Activated naive CD8-positive, alpha-beta T cell treated with anti-CD3 and anti-CD28 coated beads for 36 hours (primary cell): ENCODE results near the gene CDC27. TPM values are rescaled to one million over a fixed set of nuclear protein-coding genes. Genes with fewer than 3 reads are reported as not detected.
A peak's percentile ranks its signal among the peaks of the same experiment; 100 is the strongest.
"Not testable (repeated sequence)": the region's sequence is repeated elsewhere in the genome, so short reads cannot be mapped to it uniquely, and the experiment has no call there.

Experiments
- DNase-seq: peaks from one replicate; pipeline ENCODE4 v3.0.0; 2021
- H3K27ac Mint-ChIP-seq: one replicate; pipeline ENCODE4 v1.8.0; 2022; ENCODE audit warnings: mild to moderate bottlenecking, moderate library complexity, mixed read lengths
- H3K27me3 Mint-ChIP-seq: one replicate; pipeline ENCODE4 v1.8.0; 2022; ENCODE audit warnings: mild to moderate bottlenecking, mixed read lengths
- H3K36me3 Mint-ChIP-seq: one replicate; pipeline ENCODE4 v1.8.0; 2021; ENCODE audit warnings: mild to moderate bottlenecking, mixed read lengths
- H3K4me1 Mint-ChIP-seq: one replicate; pipeline ENCODE4 v1.8.0; 2021; ENCODE audit warnings: mixed read lengths
- H3K4me3 Mint-ChIP-seq: one replicate; pipeline ENCODE4 v1.8.0; 2022; ENCODE audit warnings: mild to moderate bottlenecking, moderate library complexity, mixed read lengths
- H3K9me3 Mint-ChIP-seq: one replicate; pipeline ENCODE4 v1.8.0; 2022; ENCODE audit warnings: mixed read lengths
- total RNA-seq, 2 experiments: library from RNA; stranded (reverse); gene quantifications; one replicate each; pipeline ENCODE4 v1.2.3, GENCODE V29; 2021

The CDC27 gene
- total RNA-seq, 2 experiments from 2014 or later = 124 to 128 TPM

DNA sequence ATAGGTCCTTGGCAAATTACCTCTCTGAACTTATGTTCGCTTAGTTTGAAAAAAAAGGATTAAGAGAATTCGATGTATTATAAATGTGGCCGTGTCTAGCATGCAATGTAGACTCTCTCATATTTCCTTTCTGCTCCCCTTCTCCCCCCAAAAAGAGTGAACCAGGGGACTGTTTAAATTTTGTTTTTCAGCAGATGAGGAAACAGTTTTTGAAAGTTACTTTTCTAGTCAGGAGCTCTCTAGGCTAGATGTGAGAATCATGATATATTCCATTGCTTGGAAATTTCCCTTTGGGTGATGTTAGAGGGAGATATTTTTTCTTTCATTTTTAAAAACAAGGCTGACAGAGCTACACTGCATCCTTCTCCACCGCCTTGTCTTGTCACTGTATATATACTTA is 1.1 kb upstream of the CDC27 start:
- Mint-ChIP-seq H3K9me3 (no peaks in the 10 kb centered on the region), H3K4me3 (peak overlapping the region; percentile 96), H3K27ac (no peak overlapping the region), H3K36me3 (peaks cover 10% of the 10 kb centered on the region), H3K27me3 (no peaks in the 10 kb centered on the region), H3K4me1 (peaks cover 25% of the 10 kb centered on the region)
- no peak for DNase-seq

DNA sequence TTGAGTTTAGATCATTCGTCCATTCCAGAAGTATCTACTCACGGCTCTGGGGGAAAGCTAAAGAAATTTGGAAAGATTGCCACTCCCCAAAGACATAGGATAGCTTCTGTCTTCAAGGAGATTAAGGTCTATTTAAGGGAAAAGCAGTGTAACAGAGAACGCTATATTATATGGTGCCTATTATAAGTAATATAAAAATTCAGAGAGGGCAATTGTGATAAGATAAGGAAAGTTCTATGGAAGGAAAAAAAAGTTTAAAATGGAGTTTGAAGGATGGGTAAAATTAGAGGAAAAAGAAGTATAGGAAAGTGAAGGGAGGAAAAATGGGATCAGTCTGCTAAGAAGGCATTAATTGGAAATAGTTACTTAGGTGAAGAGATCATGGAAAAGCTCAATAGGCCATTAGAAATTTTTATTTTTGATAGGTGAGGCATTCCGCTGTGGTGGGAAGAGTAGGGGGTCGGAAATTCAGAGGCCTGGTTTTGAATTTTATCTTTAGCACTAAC is 690 bp upstream of the CDC27 start:
- H3K9me3 Mint-ChIP-seq = no peaks in the 10 kb centered on the region
- DNase-seq = no peak
- H3K36me3 Mint-ChIP-seq = peaks cover 10% of the 10 kb centered on the region
- no peaks in the 10 kb centered on the region for H3K27me3 Mint-ChIP-seq
- peaks cover 26% of the 10 kb centered on the region for H3K4me1 Mint-ChIP-seq
- peak overlapping the region; percentile 93 for H3K27ac Mint-ChIP-seq
- peak overlapping the region; percentile 96 for H3K4me3 Mint-ChIP-seq

DNA sequence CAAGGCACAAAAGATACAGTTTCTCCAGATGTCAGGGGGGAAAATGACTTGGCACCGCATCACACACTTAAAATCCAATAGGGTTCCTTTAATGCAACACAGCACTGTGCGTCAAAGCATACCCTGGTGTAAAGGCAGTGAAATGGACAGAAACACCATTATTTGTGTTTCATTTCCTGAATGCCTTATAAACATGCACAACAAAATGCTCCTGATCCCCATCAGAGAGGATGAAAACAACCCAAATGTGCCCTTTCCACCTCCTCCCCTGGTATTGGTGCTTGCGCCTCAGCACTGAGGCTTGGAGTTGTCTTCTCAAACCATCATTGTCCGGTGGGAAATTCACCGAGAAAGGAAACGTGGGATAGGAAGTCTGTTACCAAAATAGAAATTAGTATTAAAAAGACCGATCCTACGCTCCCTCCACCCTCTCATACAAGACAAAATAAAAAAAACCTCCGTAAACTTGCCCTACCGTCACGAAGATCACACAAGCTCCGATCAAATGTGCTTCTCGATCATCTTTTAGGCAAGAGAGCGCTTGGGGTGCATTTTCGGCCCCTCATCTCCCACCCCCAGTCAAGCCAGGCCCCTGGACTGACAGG is 722 bp downstream of the CDC27 start:
- peak; percentile 8 for DNase-seq
- H3K4me3 Mint-ChIP-seq = peak overlapping the region; percentile 96
- H3K27ac Mint-ChIP-seq = peak overlapping the region; percentile 93
- no peaks in the 10 kb centered on the region for H3K27me3 Mint-ChIP-seq
- peaks cover 31% of the 10 kb centered on the region for H3K4me1 Mint-ChIP-seq
- no peaks in the 10 kb centered on the region for H3K9me3 Mint-ChIP-seq
- H3K36me3 Mint-ChIP-seq = peaks cover 10% of the 10 kb centered on the region

DNA sequence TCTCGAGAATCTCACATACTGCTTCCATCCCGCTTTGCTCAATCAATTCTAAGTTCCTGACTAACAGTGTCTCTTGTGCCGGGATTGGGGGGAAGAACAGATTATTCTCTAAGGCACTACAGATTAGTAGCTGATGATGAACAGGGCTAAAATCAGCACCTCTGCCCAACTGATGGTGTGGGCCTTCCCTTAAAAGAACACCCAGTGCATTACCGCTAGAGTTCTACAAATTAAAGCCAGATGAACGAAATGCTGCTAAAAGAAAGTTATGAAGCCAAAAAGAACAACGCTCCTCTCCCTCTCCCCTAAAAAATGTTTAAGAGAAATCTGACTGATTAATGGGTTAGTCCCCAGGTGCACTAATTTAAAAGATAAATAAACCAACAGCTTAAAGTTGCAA is 4.4 kb downstream of the CDC27 start:
- Mint-ChIP-seq H3K27me3 (no peaks in the 10 kb centered on the region), H3K9me3 (no peaks in the 10 kb centered on the region), H3K4me1 (peaks cover 41% of the 10 kb centered on the region), H3K27ac (no peak overlapping the region), H3K36me3 (peaks cover 16% of the 10 kb centered on the region), H3K4me3 (no peak overlapping the region)
- no peak for DNase-seq

DNA sequence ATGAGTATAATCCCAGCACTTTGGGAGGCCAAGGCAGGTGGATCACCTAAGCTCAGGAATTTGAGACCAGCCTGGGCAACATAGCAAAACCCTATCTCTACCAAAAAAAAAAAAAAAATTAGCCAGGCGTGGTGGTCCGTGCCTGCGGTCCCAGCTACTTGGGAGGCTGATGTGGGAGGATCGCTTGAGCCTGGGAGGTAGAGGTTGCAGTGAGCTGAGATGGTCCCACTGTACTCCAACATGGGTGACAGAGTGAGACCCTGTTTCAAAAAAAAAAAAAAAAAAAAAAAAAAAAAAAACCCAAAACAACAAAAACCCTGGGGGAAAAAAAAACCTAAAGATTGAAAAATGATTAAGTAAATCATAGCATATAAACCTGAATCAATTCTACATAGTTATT is 8.1 kb downstream of the CDC27 start:
- H3K36me3 Mint-ChIP-seq = peaks cover 22% of the 10 kb centered on the region
- not testable (repeated sequence) for H3K4me3 Mint-ChIP-seq, DNase-seq, H3K27ac Mint-ChIP-seq, H3K27me3 Mint-ChIP-seq, H3K9me3 Mint-ChIP-seq
- H3K4me1 Mint-ChIP-seq = peaks cover 42% of the 10 kb centered on the region

DNA sequence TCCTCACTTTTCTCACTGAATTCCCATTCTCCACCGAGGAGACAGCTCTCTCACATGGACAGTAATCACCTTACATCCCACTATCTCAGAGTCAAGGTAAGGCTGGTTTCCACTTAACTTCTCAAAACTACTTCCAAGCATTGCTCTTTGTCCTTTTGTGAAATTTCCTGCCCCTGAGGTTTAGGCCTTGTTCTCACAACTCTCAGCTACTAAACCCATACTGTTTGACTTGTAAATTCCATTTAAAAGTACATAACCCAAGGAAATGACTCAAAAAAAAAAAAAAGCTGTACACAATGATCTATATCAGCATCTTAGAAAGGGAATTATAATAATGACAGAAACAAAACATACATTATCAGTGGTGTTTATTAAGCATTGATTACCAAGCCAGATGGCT is 8.8 kb downstream of the CDC27 start:
- H3K4me1 Mint-ChIP-seq = peaks cover 40% of the 10 kb centered on the region
- H3K4me3 Mint-ChIP-seq = no peak overlapping the region
- H3K36me3 Mint-ChIP-seq = peaks cover 20% of the 10 kb centered on the region
- no peaks in the 10 kb centered on the region for H3K9me3 Mint-ChIP-seq
- DNase-seq = no peak
- H3K27ac Mint-ChIP-seq = no peak overlapping the region
- no peaks in the 10 kb centered on the region for H3K27me3 Mint-ChIP-seq

DNA sequence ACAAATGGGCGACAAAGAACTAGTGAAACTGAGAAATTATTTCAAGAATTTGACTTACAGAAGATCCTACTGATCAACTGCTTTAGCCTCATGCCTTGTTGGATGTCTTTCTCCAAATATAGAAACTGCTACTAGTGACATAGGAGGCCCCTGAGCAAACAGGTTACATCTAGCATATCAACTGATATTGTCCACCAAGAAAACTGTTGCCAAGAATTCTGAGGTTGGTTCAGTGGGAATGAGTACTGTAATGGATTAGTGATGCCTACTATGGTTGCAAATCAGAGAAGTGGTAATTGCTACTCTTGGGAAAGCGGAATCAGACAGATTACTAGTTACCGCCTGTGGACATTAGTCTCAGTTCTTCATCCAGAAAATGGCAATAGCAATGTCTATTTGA is 10.0 kb downstream of the CDC27 start:
- DNase-seq = no peak
- Mint-ChIP-seq H3K9me3 (no peaks in the 10 kb centered on the region), H3K4me3 (no peak overlapping the region), H3K27ac (no peak overlapping the region), H3K36me3 (peaks cover 28% of the 10 kb centered on the region), H3K4me1 (peaks cover 39% of the 10 kb centered on the region), H3K27me3 (no peaks in the 10 kb centered on the region)

DNA sequence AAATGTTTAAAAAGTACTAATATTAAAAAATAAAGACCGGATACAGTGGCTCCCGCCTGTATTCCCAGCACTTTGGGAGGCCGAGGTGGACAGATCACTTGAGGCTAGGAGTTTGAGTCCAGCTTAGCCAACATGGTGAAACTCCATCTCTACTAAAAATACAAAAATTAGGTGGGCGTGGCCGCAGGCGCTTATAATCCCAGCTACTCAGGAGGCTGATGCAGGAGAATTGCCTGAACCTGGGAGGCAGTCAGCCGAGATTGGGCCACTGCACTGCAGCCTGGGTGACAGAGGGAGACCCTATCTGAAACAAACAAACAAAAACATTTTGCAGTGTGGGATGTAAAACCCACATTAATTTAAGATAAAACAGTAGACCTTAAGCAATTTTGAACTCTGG is 11.8 kb downstream of the CDC27 start:
- H3K4me1 Mint-ChIP-seq = peaks cover 40% of the 10 kb centered on the region
- H3K4me3 Mint-ChIP-seq = no peak overlapping the region
- H3K9me3 Mint-ChIP-seq = no peaks in the 10 kb centered on the region
- H3K27me3 Mint-ChIP-seq = no peaks in the 10 kb centered on the region
- no peak overlapping the region for H3K27ac Mint-ChIP-seq
- peaks cover 31% of the 10 kb centered on the region for H3K36me3 Mint-ChIP-seq
- no peak for DNase-seq

DNA sequence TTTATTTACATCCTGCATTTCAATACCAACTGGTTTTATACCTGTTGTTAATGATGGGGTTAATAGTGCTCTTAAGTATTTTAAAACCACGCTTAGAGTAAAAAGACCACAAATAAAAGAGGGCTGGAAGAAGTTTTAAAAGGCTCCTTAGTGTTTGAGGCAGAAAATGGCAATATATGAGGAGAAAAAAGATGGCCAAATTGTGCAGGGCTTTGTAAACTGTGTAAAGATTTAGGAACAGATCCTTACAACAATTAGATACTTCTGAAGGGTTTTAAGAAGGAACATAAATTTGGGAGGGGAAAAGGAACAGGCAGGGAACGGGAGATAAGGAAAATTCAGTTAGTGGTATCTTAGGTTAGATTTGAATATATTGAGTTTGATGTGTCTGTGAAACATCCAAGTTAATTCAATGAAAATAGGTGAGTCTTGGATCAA is 12.7 kb downstream of the CDC27 start:
- H3K27ac Mint-ChIP-seq = no peak overlapping the region
- H3K27me3 Mint-ChIP-seq = no peaks in the 10 kb centered on the region
- no peak overlapping the region for H3K4me3 Mint-ChIP-seq
- DNase-seq = no peak
- H3K9me3 Mint-ChIP-seq = no peaks in the 10 kb centered on the region
- H3K4me1 Mint-ChIP-seq = peaks cover 33% of the 10 kb centered on the region
- peaks cover 31% of the 10 kb centered on the region for H3K36me3 Mint-ChIP-seq

DNA sequence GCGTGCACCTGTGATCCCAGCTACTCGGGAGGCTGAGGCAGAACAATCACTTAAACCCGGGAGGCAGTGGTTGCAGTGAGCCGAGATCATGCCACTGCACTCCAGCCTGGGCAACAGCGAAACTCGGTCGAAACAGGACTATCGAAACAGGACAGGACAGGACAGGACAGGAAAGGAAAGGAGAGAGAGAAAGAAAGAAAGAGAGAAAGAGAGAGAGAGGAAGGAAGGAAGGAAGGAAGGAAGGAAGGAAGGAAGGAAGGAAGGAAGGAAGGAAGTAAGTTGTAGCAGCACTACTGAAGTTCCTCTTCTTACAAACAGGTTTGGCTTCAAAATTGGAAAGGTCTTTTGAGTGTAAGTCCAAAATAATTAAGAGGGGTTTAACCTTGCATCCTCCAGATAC is 14.3 kb downstream of the CDC27 start:
- H3K27ac Mint-ChIP-seq, H3K9me3 Mint-ChIP-seq, H3K4me3 Mint-ChIP-seq, H3K27me3 Mint-ChIP-seq, DNase-seq: not testable (repeated sequence)
- peaks cover 29% of the 10 kb centered on the region for H3K36me3 Mint-ChIP-seq
- peaks cover 29% of the 10 kb centered on the region for H3K4me1 Mint-ChIP-seq

DNA sequence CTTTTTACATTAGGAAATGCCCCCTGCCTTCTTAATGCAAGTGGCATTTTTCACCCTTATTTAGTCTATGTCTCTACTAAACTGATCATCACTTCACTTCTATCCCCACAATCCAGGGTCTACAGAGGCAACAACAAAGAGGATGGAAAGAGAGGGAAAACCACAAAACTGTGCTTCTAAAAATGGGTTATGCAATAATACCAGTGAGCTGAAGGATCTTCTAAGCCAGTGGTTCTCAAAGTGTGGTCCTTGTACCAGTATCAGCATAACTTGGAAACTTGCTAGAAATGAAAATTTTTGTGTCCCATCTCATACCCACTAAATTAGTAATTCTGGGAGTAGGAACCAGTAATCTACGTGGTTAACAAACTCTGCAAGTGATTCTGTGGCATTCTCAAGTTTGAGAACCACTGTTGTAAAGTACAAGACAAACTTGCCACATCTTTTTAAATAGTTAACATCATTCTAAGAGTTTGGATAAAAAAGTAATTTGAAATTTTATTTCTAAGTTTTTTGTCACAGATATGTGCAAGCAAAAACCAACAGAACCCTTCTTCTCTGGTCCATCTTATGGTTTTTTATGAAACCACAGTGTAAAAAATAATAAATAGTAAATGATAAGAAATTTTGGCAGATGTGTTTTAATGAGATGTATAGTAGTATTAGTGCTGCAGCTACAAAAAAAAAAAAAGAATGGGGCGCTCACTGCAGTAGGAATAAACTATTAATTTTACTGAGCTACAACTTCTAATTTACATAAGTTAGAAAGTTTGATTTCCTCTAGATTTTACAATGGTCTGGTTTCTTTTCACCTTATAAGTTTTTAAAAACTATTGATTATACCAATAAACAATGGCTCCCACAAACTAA is 16.2 kb downstream of the CDC27 start:
- no peak for DNase-seq
- H3K27me3 Mint-ChIP-seq = no peaks in the 10 kb centered on the region
- no peak overlapping the region for H3K27ac Mint-ChIP-seq
- H3K4me3 Mint-ChIP-seq = no peak overlapping the region
- H3K4me1 Mint-ChIP-seq = peaks cover 25% of the 10 kb centered on the region
- H3K36me3 Mint-ChIP-seq = peaks cover 27% of the 10 kb centered on the region
- no peaks in the 10 kb centered on the region for H3K9me3 Mint-ChIP-seq

DNA sequence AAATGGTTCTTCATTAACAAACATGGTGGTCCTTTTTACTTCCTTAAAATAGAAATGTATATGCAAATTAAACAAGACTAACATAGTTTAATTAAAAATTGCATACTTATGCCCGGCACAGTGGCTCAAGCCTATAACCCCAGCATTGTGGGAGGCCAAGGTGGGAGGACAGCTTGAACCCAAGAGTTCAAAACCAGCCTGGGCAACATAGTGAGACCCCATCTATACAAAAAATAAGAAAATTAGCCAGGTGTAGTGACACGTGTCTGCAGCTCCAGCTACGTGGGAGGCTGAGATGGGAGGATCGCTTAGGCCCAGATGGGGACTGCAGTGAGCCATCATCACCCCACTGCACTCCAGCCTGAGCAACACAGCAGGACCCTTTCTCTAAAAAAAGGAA is 18.4 kb downstream of the CDC27 start:
- Mint-ChIP-seq H3K36me3 (peaks cover 27% of the 10 kb centered on the region), H3K27ac (no peak overlapping the region), H3K4me1 (peaks cover 15% of the 10 kb centered on the region), H3K4me3 (no peak overlapping the region), H3K9me3 (no peaks in the 10 kb centered on the region), H3K27me3 (no peaks in the 10 kb centered on the region)
- no peak for DNase-seq

DNA sequence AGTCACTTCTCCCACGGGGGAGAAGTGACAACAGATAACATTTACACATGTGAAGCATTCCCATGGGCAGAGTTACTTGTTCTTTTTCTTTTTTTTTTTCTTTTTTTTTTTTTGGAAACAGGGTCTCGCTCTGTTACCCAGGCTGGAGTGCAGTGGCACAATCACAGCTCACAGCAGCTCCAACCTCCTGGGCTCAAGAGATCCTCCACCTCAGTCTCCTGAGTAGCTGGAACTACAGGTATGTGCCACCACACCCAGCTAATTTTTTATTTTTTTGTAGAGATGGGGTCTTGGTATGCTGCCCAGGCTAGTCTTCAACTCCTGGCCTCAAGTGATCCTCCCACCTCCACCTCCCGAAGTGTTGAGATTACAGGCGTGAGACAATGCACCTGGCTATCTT is 20.2 kb downstream of the CDC27 start:
- DNase-seq, H3K9me3 Mint-ChIP-seq, H3K4me3 Mint-ChIP-seq, H3K4me1 Mint-ChIP-seq, H3K27ac Mint-ChIP-seq, H3K27me3 Mint-ChIP-seq: not testable (repeated sequence)
- peaks cover 19% of the 10 kb centered on the region for H3K36me3 Mint-ChIP-seq

DNA sequence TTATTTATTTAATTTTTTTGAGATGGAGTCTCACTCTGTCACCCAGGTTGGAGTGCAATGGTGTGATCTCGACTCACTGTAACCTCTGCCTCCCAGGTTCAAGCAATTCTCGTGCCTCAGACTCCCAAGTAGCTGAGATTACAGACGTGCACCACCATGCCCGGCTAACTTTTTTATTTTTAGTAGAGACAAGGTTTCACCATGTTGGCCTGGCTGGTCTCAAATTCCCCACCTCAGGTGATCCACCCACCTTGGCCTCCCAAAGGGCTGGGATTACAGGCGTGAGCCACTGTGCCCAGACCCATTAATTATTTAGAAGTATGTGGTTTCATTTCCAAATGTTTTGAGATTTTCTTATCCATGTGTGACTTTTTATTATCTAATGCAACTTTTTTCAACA is 22.2 kb downstream of the CDC27 start:
- H3K27ac Mint-ChIP-seq = not testable (repeated sequence)
- peaks cover 17% of the 10 kb centered on the region for H3K4me1 Mint-ChIP-seq

DNA sequence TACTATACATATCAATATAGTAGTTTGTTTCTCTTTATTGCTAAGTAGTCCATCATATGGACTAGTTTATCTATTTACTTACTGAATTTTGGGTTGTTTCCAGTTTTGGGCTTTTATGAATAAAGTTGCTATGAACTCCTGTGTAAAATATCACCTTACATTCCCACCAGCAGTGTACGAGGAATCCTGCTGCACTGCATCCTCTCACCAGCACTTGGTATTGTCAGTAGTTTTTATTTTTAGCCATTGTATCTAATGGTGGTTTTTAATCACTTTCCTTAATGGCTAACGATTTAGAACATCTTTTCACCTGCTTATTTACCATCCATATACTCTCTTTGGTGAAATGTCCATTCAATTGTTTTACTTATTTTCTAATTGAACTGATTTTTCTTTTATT is 24.0 kb downstream of the CDC27 start:
- DNase-seq = no peak
- Mint-ChIP-seq H3K9me3 (no peaks in the 10 kb centered on the region), H3K27me3 (no peaks in the 10 kb centered on the region), H3K27ac (no peak overlapping the region), H3K4me1 (peaks cover 17% of the 10 kb centered on the region), H3K4me3 (no peak overlapping the region), H3K36me3 (peaks cover 18% of the 10 kb centered on the region)

More for the DNA sequence above, 22.2 kb downstream of the CDC27 start:
- not testable (repeated sequence) for H3K9me3 Mint-ChIP-seq, H3K4me3 Mint-ChIP-seq, H3K27me3 Mint-ChIP-seq, DNase-seq
- H3K36me3 Mint-ChIP-seq = peaks cover 19% of the 10 kb centered on the region

DNA sequence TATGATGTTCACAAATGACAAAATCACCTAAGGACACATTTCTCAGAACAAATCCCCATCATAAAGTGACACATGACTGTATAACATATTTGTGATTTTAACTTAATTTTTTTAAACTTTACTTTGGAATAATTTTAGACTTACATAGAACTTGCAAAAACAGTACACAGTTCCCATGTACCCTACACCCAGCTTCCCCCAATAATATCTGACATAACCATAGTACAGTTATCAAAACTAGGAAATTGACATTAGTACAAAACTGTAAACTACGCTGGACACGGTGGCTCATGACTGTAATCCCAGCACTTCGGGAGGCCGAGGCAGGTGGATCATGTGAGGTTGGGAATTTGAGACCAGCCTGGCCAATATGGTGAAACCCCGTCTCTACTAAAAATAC is 24.8 kb downstream of the CDC27 start:
- no peaks in the 10 kb centered on the region for H3K27me3 Mint-ChIP-seq
- peaks cover 17% of the 10 kb centered on the region for H3K4me1 Mint-ChIP-seq
- peaks cover 17% of the 10 kb centered on the region for H3K36me3 Mint-ChIP-seq
- H3K4me3 Mint-ChIP-seq = no peak overlapping the region
- H3K27ac Mint-ChIP-seq = no peak overlapping the region
- H3K9me3 Mint-ChIP-seq = no peaks in the 10 kb centered on the region
- DNase-seq = no peak
